DMS 273 treated with DMSO at 0.1 percent for 48 hours (cell line): ENCODE results near the gene ARMC9.

Experiments
- DNase-seq: peaks from one replicate; lab custom pipeline; 2025; lab: John Stamatoyannopoulos, UW

The ARMC9 gene

DNA sequence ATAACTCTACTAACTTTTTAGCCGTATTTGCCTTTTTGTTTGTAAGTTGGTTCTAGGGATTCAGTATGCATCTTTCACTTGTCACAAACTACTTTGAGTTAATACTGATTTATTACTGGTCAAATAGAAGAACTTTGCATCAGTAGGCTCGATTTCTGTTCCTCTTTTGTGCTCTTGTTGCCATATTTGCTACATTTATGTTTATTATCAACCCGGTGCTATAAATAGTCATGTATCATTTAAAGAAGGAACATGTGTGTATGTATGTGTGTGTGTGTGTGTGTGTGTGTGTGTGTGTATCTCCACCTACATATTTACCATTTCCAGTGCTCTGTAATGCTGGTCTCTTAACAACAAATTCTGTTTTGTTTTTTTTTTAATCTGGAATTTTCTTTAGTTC is 117.5 kb downstream of the ARMC9 start:
- DNase-seq, result no peak

DNA sequence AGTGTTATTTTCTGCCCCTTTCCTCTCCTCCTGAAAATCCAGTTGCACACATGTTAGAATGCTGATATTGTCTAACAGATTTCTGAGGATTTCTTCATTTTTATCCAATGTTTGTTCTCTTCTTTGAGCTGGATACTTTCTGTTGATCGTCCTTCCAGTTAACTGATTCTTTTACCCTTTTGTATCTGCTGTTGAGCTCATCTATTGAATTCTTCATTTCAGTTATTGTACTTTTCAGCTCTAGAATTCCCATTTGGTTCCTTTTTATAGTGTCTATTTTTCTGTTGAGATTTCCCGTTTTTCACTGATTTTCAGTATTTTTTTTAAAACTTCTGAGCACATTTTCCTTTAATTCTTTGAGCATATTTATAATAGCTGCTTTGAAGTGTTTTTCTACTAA is 119.1 kb downstream of the ARMC9 start:
- DNase-seq, result no peak

DNA sequence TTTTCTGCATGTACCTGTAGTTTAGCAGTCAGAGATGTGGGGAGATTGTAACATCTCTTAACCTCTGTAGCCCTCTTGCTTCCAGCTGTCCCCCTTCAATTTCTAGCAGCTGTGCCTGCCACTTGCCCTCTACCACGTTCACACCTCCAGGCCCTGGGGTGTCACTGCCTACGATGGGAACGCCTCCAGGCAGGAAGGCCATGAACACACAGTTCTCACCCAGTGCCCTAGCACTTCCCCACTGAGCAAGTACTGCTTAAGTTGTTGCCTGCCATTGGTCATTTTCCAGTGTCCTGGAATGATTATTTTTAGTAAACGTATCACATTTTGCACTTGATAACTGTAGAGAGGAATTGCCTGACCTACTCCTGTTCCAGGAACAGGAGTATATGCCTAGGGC is 120.0 kb downstream of the ARMC9 start:
- no peak for DNase-seq

DNA sequence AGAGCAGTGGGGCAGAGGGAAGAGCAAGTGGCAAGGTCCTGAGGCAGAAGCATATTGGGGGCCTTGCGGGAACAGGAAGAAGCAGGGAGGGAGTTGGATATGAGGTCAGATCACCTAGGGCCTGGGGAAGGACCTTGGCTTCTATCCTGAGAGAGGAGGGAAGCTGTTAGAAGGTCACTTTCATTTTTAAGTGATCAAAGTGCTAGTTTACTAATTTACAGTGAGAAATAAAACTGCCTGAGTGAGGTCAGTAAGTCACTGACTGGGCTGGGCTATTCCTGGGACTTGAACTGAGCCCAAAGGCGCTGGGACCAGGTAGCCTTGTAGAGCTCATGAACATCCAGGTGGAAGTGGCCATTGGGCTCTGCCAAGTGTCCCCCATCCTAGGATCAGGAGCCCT is 120.5 kb downstream of the ARMC9 start:
- no peak for DNase-seq

DNA sequence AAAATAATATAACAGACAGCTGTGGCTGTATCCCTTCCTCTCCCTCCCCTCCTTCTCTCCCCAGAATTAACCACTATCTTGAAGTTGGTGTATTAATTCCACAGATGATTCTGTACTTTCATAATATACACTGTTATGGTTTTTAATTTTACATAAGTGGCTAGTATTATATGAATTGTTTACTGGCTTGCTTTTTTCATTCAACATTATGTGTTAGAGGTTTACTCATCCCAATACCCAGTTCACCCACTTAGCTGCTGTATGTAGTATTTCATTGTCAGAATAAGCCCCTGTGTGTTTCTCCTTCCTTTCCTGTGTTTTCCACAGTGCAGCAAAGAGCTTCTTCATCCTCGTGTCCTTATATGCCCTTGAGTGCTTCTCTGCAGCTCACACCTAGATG is 121.4 kb downstream of the ARMC9 start:
- DNase-seq, result no peak

DNA sequence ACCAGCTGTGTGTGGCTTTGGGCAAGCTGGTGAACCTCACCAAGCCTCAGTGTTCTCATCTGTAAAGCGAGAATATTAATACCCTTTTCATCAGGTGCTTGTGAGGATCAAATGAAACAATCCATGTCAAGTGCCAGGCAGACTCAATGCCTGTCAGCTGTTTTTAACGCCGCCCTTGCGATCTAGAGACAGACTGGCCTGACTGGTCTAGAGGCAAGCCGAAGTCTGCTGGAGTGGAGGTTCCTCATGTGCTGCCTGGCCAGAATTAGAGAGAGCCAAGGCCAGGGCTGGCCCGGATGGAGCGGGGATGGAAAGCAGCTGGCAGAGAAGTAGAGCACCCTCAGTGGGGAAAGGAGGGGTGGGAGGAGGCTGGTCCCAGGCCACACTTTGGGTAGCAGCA is 122.6 kb downstream of the ARMC9 start:
- no peak for DNase-seq

DNA sequence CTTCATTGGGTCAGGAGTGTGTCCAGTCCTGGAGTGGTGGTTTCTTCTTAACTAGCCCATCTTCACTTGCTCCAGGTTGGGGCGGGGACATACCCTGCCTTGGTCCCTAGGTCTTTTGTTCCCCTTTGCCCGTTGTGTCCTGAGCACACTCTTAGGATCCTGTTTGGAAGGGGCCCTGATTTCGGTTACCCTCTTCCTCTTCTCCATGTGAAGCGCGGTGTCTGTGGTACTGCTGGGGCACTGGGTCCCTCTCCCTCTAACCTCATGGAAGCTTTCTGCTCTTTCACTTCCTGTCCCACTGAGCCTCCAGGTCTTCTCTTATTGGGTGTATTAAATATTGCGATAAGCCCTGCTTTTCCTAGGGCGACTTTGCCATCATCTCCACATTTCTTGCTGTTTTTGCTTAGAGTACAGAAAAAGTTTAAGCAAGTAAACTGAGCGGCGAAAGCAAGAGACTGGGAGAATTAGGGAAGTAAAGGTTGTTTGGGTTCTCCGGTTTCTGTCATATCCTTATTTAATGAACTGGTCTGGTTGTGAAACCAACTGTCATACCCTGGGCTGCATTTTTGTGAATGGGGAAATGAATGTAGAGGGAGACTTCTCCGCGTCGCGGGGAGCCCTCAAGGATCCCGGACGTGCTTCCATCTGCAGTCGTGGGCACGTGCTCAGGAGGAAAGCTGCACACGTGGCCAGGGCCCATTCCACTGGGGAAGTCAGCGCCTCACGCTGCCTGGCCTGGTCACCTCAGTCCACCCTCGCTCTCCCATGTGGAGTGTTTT is 123.3 kb downstream of the ARMC9 start:
- DNase-seq, result no peak

DNA sequence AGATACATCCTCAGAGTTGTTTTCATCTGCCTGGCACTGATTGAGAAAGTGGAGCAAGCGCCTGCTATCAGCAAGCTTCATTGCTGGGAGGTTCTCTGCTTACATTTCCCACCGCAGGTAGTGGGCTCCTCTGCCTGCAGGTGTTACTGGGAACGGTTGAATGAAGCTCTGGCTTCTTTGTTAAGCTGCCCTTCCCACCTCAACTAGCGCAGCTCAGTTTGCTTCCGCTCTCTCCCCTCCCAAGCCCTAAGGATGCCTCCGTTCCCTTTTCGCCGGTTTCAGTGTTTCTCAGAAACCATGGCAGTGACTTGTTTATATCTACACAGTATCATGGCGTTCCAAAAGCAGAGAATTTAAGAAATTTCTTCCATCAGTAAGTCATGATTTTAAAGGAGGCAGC is 124.9 kb downstream of the ARMC9 start:
- no peak for DNase-seq

DNA sequence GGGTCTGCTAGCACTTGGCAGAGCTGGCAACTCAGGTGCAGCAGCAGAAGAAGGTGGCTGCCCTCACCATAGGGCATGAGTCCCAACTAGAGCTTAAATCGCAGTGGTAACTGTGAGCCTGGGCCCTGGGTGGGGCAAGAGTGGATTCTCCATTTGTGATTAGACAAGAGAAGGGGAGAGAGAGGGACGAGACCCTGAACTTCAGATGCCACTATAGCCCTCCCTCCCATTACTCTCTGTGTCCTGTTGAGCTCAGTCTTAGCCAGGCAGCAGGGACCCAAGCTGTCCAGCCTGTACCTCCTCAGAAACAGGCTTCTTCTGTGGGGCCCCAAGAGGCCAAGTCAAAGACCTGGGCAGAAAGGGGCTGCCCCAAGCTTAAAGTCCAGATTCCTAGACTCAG is 127.4 kb downstream of the ARMC9 start:
- no peak for DNase-seq

DNA sequence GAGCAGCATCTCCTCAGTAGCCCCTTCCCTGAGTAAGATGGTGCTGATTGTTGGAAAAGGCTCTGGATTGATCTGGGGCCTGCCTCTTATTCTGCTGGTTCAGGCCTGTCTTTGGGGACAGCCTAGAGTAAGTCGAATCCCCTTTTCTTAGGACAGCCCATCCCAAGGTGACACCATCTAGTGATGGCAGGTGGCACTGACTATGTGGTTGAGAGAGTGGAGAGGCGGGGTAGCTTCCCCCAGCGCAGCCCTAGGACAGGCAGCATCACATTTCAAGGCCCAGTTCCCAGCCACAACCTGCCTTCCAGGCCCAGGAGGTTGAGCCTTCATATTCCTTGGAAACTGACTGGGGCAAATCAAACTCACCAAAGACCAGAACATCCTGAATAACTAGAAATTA is 128.0 kb downstream of the ARMC9 start:
- no peak for DNase-seq

DNA sequence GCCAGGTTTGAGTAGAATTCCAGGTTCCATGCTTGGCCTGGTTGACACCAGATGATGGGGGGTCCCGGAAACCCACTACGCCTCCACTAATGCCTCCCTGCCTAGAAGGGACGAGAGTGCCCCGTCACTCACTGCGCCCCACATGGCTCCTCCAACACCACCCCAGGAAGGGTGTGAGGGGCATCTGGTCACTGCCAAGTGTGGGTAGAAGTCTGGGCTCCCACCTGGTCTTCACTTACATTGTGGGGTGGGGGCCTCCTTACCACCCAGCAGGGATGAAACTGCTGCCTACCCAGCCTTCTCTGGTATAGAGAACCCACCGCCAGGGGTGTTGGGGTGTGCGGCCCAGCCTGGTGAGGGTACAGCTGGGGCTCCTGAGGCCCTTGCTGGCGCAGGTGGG is 131.9 kb downstream of the ARMC9 start:
- DNase-seq, result no peak

DNA sequence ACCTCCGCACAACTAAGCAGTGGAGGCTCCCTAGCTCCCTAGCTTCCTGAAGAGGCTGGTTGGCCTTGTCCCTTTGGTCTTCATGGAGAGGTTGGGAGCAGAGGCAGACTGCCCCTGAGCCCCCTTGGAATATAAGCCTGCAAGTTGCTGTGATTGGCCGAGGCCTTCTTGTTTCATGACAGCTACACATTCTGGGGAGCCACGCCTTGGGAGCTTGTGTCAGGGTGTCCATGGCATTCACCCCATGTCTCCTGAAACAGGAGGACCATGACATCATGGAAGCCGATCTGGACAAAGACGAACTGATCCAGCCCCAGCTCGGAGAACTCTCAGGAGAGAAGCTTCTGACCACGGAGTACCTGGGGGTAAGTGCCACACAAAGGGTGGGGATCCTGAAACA is 133.1 kb downstream of the ARMC9 start:
- DNase-seq, result no peak

DNA sequence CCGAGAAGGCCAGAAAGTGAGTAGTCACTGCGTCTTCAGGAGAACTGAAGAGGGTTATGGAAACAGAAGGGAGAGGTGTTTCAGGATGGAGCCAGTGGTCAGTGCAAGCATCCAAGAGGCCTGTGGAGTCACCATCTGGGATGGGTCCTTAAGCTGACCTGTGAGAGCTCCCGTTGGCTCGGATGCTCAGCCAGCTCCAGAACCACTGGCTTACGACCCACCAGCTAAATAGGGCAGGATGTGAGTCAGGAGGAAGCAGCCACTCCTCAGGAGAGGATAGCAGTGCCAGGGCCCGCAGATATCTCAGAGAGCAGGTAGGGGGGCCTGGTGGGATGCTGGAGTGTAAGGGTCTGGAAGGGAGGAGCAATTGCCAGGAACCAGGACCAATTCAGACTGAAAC is 134.0 kb downstream of the ARMC9 start:
- DNase-seq, result no peak

DNA sequence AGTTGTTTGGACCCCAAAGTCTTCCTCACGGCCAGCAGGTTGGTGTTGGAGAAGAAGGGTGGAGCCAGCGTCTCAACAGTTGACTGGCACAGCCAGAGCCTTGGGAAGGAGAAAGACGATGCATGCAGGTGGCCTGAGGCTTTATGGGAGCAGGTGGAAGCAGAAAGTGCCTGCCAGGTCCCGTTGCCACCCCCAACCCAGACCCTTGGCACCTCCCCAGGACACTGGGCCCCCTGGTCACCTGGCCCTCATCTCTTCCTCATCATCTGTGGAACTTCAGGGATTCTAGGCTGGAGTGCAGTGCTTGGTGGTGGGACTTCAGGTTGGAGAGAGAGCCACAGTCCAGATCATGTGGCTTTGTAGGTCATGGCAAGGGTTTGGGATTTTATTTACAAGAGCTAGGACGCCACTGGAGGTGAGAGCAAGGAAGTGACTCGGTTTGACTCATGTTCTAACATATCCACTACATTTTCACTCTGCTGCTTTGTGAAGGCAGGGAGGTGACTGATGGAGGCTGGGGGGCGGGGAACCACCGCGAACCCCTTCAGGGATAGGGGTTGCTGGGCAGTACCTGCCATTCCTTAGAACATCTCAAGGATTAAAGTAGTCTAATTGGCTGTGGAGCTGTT is 134.6 kb downstream of the ARMC9 start:
- DNase-seq, result no peak

DNA sequence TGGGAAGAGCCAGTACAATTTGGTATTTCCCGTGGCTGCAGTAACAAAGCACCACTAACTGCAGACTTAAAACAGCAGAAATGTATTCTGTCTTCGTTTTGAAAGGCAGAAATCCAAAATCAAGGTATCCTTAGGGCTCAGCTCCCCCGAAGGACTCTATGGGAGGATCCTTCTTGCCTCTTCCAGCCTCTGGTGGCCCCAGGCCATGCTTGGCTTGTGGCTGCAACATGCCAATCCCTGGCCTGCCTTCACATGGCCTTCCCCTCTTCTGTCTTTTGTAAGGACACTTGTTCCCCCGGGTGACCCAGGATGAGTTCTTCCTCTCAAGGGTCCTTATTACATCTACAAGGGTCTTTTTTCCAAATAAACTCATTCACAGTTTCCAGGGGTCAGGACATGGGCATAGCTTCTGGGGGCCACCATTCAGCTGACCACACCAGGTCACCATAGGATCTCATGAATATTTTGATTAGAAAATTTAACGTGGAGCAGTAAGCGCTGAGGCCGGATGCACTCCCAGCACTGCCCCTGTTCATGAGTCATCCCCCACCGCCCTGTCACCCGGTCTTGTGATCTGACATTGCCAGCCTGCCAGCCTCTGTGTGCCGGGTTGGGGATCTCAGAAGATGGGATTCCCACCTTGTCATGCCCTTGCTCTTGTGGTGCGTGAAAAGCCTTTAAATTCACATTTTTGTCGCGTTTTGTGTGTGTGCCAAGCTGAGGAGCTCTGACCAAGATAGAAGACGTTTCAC is 135.9 kb downstream of the ARMC9 start:
- DNase-seq, result no peak

DNA sequence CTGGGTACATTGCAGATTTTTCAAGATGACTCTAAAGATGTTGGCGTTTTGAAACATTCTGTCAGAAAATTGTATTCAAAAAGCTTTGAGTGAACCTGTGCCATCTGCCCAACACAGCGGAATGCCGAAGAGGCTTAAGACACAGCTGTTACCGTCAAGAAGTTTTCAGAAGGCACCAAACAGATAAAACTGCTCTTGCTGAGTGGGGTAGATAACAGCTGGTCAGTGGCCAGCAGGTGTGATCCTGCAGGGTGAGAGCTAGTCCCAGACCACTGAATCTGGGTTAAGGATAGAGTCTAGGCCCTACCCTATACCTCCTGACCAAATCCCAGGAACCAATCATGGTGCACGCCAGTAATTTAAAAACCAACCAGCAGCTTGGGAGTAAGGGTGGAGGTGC is 136.6 kb downstream of the ARMC9 start:
- DNase-seq, result no peak

DNA sequence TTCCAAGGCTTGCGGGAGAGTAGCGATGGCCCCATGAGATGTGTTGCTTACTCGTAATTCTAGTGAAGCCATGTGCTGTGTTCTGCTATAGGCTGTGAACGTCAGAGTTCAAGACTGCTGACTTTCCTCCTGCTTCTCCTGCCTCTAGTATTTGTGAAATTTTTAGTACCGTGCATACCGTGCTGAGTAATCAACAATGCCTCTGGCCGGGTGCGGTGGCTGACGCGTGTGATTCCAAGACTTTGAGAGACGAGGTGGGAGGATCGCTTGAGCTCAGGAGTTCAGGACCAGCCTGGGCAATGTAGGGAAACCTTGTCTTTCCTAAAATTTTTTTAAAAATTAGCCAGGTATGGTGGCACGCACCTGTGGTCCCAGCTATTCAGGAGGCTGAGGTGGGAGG is 137.2 kb downstream of the ARMC9 start:
- no peak for DNase-seq

DNA sequence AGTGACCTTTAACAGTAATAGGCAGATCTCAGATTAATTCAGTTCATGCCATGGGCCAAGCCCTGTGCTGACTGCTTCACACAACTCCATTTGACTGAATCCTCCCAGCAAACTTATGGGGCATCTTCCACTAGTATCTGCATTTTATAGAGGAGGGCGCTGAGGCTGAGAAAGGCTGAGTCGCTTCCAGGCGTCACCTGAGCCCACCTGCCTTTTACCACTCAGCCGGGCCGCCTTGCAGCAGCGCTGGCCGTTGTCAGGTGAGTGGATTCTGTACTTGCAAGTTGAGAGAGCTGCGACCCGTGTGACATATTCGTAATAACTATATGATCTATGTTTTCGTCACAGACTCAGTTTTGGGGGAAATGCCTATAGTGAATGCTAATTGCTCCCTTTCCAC is 137.8 kb downstream of the ARMC9 start:
- no peak for DNase-seq

DNA sequence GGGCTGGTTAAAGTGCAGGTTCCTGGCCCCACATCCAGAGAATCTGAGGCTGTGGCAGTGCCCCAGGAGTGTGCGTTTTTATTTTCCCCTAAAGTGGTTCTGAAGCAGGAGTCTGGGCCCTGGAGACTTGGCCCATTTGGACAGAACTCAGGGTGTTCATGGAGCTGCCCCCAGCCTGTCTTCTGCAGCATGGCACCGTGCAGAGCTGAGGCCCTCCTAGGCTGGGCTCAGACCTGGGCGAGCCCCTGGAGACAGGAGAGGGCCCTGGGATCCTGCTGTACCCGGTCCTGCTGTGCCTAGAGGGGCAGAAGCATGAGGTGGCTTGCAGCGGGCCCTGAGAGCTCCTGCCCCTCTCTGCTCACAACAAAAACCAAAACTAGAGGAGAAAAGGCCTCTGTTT is 138.3 kb downstream of the ARMC9 start:
- DNase-seq, result no peak

DNA sequence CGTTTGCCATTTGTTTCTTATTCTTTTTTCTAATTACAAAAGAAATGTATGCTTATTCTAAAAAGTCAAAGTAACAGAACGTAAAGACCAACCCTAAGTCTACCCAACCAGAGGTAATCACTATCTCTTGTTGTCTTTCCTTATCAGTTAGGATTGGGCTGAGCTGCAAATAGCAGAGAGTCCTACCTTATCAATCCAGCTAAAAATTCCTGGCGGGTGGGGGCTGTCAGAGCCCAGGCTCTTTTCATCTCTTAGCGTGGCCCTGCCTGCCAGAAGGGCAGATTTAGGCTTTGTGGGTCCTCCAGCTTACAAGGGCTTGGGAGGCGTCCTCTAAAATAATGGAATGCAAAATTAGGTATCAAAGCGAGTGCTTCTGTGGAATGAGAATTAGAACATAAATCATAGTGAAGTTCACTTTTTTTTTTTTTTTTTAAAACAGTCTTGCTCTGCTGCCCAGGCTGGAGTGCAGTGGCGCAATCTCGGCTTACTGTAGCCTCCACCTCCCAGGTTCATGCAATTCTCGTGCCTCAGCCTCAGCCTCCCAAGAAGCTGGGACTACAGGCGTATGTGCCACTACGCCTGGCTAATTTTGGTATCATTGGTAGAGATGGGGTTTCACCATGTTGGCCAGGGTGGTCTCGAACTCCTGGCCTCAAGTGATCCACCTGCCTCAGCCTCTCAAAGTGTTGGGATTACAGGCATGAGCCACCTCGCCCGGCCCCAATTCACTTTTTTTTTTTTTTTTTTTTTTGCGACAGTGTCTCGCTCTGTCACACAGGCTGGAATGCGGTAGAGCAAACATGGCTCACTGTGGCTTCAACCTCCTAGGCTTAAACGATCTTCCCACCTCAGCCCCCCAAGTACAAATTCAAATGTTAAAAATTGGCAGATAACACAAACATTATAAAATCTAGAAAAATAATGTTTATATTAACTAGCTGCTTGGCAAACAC is 139.7 kb downstream of the ARMC9 start:
- DNase-seq, result no peak

DNA sequence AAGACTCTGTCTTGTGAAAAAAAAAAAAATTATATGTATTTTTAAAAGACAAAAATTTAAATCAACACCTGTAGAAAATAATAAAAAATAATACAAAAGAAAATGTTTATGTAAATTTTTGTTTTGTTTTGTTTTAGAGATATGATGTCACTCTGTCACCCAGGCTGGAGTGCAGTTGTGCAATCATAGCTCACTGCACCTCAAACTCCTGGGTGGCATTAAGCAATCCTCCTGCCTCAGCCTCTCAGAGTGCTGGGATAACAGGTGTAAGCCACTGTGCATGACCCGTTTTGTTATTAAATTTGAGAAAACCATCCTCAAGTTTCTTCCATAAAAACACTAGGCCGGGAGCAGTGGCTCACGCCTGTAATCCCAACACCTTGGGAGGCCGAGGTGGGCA is 140.9 kb downstream of the ARMC9 start:
- no peak for DNase-seq

DNA sequence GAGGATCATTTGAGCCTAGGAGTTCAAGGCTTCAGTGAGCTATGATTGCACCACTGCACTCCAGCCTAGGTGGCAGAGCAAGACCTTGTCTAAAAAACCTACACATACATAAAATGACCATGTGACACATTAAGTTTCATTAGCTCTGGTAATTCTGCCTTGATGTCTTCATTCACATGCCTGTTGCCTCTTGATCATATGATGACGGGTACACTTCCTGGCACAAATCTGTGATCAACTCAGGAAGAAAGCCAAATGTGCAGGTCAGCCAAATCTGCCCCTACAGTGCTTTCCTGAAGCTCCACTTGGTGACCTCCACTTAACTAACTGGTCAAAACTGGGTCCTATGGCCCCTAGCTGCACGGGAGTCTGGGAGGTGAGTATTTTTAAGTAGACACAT is 142.7 kb downstream of the ARMC9 start:
- no peak for DNase-seq
